GM20000 (cell line): ENCODE data around the gene OR2V2.

Experiments used
- DNase-seq: peaks from one replicate; pipeline ENCODE4 v3.0.0; 2012; ENCODE audit warnings: low spot score
- TF ChIP-seq, protein P1 (sequence below): IDR thresholded peaks from 2 replicates; pipeline ENCODE4 v1.5.1; 2012; ENCODE audit warnings: mild to moderate bottlenecking, control low read depth; ENCODE audit errors: extremely low read depth, missing control alignments

OR2V2 gene

DNA sequence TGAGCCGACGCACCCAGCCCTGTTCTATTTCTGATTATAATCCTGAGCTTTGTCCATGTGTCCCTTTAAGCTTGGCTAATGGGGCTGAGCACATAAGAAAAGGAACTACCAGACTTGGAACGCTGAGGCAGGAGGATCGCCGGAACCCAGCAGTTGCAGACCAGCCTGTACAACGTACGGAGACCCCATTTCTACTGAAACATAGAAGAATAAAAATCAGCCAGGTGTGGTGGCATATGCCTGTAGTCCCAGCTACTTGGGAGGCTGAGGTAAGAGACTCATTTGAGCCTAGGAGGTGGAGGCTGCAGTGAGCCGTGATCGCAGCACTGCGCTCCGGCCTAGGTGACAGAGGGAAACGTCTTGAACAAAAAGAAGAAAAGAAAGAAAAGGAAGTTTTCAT is 35.3 kb downstream of the OR2V2 start:
- no peak for DNase-seq
- TF ChIP-seq, protein P1, sequence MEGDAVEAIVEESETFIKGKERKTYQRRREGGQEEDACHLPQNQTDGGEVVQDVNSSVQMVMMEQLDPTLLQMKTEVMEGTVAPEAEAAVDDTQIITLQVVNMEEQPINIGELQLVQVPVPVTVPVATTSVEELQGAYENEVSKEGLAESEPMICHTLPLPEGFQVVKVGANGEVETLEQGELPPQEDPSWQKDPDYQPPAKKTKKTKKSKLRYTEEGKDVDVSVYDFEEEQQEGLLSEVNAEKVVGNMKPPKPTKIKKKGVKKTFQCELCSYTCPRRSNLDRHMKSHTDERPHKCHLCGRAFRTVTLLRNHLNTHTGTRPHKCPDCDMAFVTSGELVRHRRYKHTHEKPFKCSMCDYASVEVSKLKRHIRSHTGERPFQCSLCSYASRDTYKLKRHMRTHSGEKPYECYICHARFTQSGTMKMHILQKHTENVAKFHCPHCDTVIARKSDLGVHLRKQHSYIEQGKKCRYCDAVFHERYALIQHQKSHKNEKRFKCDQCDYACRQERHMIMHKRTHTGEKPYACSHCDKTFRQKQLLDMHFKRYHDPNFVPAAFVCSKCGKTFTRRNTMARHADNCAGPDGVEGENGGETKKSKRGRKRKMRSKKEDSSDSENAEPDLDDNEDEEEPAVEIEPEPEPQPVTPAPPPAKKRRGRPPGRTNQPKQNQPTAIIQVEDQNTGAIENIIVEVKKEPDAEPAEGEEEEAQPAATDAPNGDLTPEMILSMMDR = no peak

- DNase-seq = no peak
- TF ChIP-seq, protein P1 = no peak
These were observed 37.4 kb downstream of the OR2V2 start for GRCh38 chr5:181184845-181185216.

- DNase-seq = no peak
- TF ChIP-seq, protein P1 = no peak
These were observed 38.2 kb downstream of the OR2V2 start for GRCh38 chr5:181185560-181185959.

DNA sequence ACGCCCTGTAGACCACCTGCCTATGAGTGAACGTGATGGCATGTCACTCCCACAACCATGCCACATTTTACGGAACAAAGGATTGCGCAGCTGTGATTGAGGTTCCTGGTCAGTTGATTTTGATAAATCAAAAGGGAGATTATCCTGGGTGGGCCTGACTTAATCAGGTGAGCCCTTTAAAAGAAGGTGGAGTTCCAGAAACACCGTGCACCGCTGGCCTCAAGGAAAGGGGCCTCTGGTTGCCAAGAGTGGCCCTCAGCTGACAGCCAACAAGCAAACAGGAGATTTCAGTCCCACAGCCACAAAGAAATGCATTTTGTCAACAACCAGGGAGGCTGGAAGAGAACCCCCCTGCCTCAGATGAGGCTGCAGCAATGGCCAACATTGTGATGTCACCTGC is 38.6 kb downstream of the OR2V2 start:
- DNase-seq = no peak

DNA sequence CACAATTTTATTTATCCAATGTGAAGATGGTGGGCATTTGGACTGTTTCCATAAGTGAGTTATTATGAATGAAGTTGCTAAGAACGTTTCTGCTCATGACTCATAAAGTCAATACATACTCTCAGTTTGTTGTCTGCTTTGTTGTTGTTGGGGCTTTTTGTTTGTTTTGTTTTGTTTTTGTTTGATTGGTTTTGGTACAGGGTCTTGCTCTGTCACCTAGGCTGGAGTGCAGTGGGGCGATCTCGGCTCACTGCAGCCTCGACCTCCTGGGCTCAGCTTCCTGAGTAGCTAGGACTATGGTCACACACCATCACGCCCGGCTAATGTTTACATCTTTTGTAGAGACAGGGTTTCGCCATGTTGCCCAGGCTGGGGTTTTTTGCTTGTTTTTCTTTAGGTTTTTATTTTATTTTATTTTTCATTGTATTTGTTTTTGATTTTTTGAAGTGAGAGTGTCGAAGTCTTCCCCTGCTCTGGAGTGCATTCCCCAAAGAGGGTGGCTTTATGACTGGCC is 39.7 kb downstream of the OR2V2 start:
- DNase-seq = no peak
- TF ChIP-seq, protein P1 = no peak

More for the DNA sequence above, 38.6 kb downstream of the OR2V2 start:
- TF ChIP-seq, protein P1 = no peak

- DNase-seq = peak; percentile 58
- TF ChIP-seq, protein P1 = no peak
These were observed 40.3 kb downstream of the OR2V2 start for GRCh38 chr5:181187500-181188213.

DNA sequence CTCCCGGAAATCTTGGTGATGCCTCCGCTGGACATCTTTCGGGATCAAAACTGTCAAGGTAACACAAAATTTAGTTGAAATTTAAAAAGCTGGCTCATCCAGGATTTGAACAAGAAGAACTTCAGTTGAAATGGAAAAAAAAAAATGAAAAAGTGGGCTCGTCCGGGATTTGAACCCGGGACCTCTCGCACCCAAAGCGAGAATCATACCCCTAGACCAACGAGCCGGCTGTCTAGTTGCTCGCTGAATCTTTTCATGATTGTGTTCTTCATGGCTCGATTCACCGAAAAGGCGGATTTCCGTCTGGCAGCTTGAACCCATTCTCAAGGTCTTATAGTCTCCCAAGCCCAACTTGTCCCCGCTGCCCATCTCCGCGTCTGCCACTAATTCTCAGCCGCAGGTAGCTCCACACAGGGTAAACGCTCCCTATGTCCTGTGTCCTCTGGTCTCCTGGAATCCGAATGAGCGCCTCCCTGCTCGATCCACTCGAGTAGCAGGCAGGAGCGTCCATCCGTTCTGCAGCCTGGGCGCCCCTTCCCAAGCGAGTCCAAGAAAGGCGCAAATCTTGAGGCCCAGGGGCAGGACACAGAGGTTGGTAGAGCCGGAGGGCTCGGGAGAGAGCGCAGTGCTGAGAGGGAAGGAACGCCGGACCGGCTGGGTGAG is 41.4 kb downstream of the OR2V2 start:
- TF ChIP-seq, protein P1 = no peak
- peak; percentile 68 for DNase-seq
